Suppressor macrophage (primary cell): ENCODE results near the gene ZXDA.

Source experiments
- DNase-seq, 4 experiments: peaks; one replicate each; pipeline ENCODE4 v3.0.0-alpha.2; 2020 to 2022

ZXDA gene

DNA sequence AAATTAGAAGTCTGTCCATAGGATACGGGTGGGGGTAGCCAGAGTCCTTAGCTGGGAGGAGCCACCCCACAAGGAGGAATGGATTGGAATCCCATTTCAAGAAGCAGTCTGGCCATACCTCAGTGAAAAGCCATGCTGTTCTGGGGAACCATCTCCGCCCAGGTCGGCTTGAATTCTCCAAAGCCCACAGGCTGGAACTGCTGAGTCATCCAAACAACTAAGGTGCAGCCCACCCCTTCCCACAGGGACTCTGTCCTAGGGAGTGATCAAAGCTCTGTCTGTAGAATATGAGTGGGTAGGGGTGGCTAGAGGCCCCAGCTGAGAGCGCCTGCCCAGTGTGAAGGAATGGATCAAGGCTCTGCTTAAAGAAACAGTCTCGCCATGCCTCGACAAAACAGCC, 38.8 kb downstream of the ZXDA start:
- DNase-seq = no peak
